H9 (cell line): Measurements from ENCODE around the gene TMEM59L. TPM values are rescaled to one million over a fixed set of nuclear protein-coding genes. Genes with fewer than 3 reads are reported as not detected.
A peak's percentile ranks its signal among the peaks of the same experiment; 100 is the strongest.

Source experiments
- DNase-seq: peaks from one replicate; pipeline ENCODE4 v3.0.0-alpha.2; 2017
- H2AFZ ChIP-seq: one replicate; pipeline ENCODE4 v1.6.1; 2013; ENCODE audit warnings: mild to moderate bottlenecking, low read length, control low read depth, moderate library complexity
- H2AK5ac ChIP-seq: 2 replicates; pipeline ENCODE4 v1.6.1; 2013; ENCODE audit warnings: low read length, control low read depth, mixed read lengths; ENCODE audit not compliant: insufficient read length
- H2BK120ac ChIP-seq: one replicate; pipeline ENCODE4 v1.6.1; 2013; ENCODE audit warnings: low read depth, mild to moderate bottlenecking, low read length, control low read depth, inconsistent platforms; ENCODE audit not compliant: poor library complexity, severe bottlenecking
- H2BK12ac ChIP-seq: 2 replicates; pipeline ENCODE4 v1.6.1; 2013; ENCODE audit warnings: low read length, control low read depth, mixed read lengths, low read depth; ENCODE audit not compliant: insufficient read length
- H2BK15ac ChIP-seq: 2 replicates; pipeline ENCODE4 v1.6.1; 2013; ENCODE audit warnings: low read depth, low read length, control low read depth
- H2BK20ac ChIP-seq: one replicate; pipeline ENCODE4 v1.6.1; 2013; ENCODE audit warnings: low read depth, mild to moderate bottlenecking, low read length, control low read depth, inconsistent platforms; ENCODE audit not compliant: poor library complexity, severe bottlenecking
- H2BK5ac ChIP-seq: 2 replicates; pipeline ENCODE4 v1.6.1; 2013; ENCODE audit warnings: low read length, control low read depth, mixed read lengths; ENCODE audit not compliant: insufficient read length
- H3K14ac ChIP-seq: 2 replicates; pipeline ENCODE4 v1.6.1; 2013; ENCODE audit warnings: low read length, control low read depth; ENCODE audit not compliant: insufficient read depth
- H3K18ac ChIP-seq: 2 replicates; pipeline ENCODE4 v1.6.1; 2013; ENCODE audit warnings: low read depth, mild to moderate bottlenecking, mixed read lengths, low read length, control low read depth; ENCODE audit not compliant: insufficient read length
- H3K23ac ChIP-seq: 2 replicates; pipeline ENCODE4 v1.6.1; 2013; ENCODE audit warnings: low read length, control low read depth, mixed read lengths, low read depth; ENCODE audit not compliant: insufficient read length
- H3K23me2 ChIP-seq: 2 replicates; pipeline ENCODE4 v1.6.1; 2013; ENCODE audit warnings: low read depth, mild to moderate bottlenecking, mixed read lengths, low read length, control low read depth; ENCODE audit not compliant: insufficient read length, poor library complexity, severe bottlenecking
- H3K27ac ChIP-seq: 2 replicates; pipeline ENCODE4 v1.5.1; 2013; ENCODE audit warnings: low read length, control low read depth, mixed read lengths, low read depth; ENCODE audit not compliant: insufficient read length
- H3K27me3 ChIP-seq: 2 replicates; pipeline ENCODE4 v1.6.1; 2013; ENCODE audit warnings: low read length, control low read depth, inconsistent platforms; ENCODE audit not compliant: insufficient read depth
- H3K4ac ChIP-seq: 2 replicates; pipeline ENCODE4 v1.6.1; 2013; ENCODE audit warnings: low read depth, mild to moderate bottlenecking, control low read depth, inconsistent platforms, low read length, moderate library complexity
- H3K4me1 ChIP-seq: 2 replicates; pipeline ENCODE4 v1.6.1; 2013; ENCODE audit warnings: low read length, control low read depth, inconsistent platforms; ENCODE audit not compliant: insufficient read depth
- H3K4me2 ChIP-seq: 2 replicates; pipeline ENCODE4 v1.6.1; 2013; ENCODE audit warnings: low read length, control low read depth, mixed read lengths; ENCODE audit not compliant: insufficient read length, insufficient read depth
- H3K56ac ChIP-seq: 2 replicates; pipeline ENCODE4 v1.6.1; 2013; ENCODE audit warnings: low read depth, mild to moderate bottlenecking, mixed read lengths, low read length, control low read depth; ENCODE audit not compliant: insufficient read length
- H3K79me1 ChIP-seq: 2 replicates; pipeline ENCODE4 v1.6.1; 2013; ENCODE audit warnings: low read depth, mild to moderate bottlenecking, moderate library complexity, low read length, control low read depth, inconsistent platforms; ENCODE audit not compliant: insufficient read depth, poor library complexity, severe bottlenecking
- H3K79me2 ChIP-seq: 2 replicates; pipeline ENCODE4 v1.6.1; 2013; ENCODE audit warnings: low read length, control low read depth, inconsistent platforms; ENCODE audit not compliant: insufficient read depth
- H3K9ac ChIP-seq: 2 replicates; pipeline ENCODE4 v1.6.1; 2013; ENCODE audit warnings: low read length, control low read depth, mixed read lengths; ENCODE audit not compliant: insufficient read length; ENCODE audit errors: extremely low read depth
- H3K9me3 ChIP-seq: one replicate; pipeline ENCODE4 v1.6.1; 2013; ENCODE audit warnings: low read depth, low read length, inconsistent platforms; ENCODE audit not compliant: control insufficient read depth
- H3T11ph ChIP-seq: one replicate; pipeline ENCODE4 v1.6.1; 2013; ENCODE audit warnings: mild to moderate bottlenecking, low read length, control low read depth, inconsistent platforms
- H4K20me1 ChIP-seq: one replicate; pipeline ENCODE4 v1.6.1; 2013; ENCODE audit not compliant: control insufficient read depth, insufficient read length, insufficient read depth
- H4K5ac ChIP-seq: 2 replicates; pipeline ENCODE4 v1.6.1; 2013; ENCODE audit warnings: low read depth, mild to moderate bottlenecking, mixed read lengths, low read length, control low read depth; ENCODE audit not compliant: insufficient read length
- H4K8ac ChIP-seq: replicated peaks from 2 replicates; pipeline ENCODE4 v1.6.1; 2013; ENCODE audit warnings: low read length, control low read depth, mixed read lengths, low read depth; ENCODE audit not compliant: insufficient read length
- H4K91ac ChIP-seq: 2 replicates; pipeline ENCODE4 v1.6.1; 2013; ENCODE audit warnings: low read depth, mild to moderate bottlenecking, moderate library complexity, mixed read lengths, low read length, control low read depth; ENCODE audit not compliant: insufficient read length
- H3K27ac Mint-ChIP-seq, 3 experiments: 2 replicates in 2 of 3; 3 replicates in 1 of 3; pipeline ENCODE4 v1.8.0; 2020 to 2021; ENCODE audit warnings: mixed read lengths in 3 of 3, mild to moderate bottlenecking in 1 of 3, moderate library complexity in 1 of 3
- H3K27me3 Mint-ChIP-seq: 2 replicates; pipeline ENCODE4 v1.8.0; 2021; ENCODE audit warnings: low read depth, mild to moderate bottlenecking, moderate library complexity, mixed read lengths
- H3K36me3 Mint-ChIP-seq, 3 experiments: 2 replicates in 2 of 3; 3 replicates in 1 of 3; pipeline ENCODE4 v1.8.0; 2020 to 2021; ENCODE audit warnings: low read depth in 3 of 3, mixed read lengths in 3 of 3; ENCODE audit not compliant: insufficient read depth in 1 of 3
- H3K4me1 Mint-ChIP-seq, 2 experiments: 2 replicates each; pipeline ENCODE4 v1.8.0; 2020; ENCODE audit warnings: mixed read lengths in 2 of 2
- H3K4me3 Mint-ChIP-seq, 2 experiments: 2 replicates in 1 of 2; 3 replicates in 1 of 2; pipeline ENCODE4 v1.8.0; 2020 to 2021; ENCODE audit warnings: mild to moderate bottlenecking in 2 of 2, mixed read lengths in 2 of 2, moderate library complexity in 1 of 2
- H3K9me3 Mint-ChIP-seq, 2 experiments: 2 replicates in 1 of 2; 3 replicates in 1 of 2; pipeline ENCODE4 v1.8.0; 2020; ENCODE audit warnings: mild to moderate bottlenecking in 2 of 2, mixed read lengths in 2 of 2, moderate library complexity in 1 of 2
- CTCF ChIP-seq: fragments of 200-600 bp; sonication (generic); conservative IDR thresholded peaks from 3 replicates; pipeline ENCODE4 v1.8.0; 2021; ENCODE audit warnings: antibody characterized with exemption, mild to moderate bottlenecking
- WGBS: extraction: QIAGEN DNeasy Blood & Tissue Kit; methylation state at CpG from one replicate; pipeline ENCODE4 v1.1.7; 2013; ENCODE audit warnings: missing lambda C conversion rate, low lambda C conversion rate, mixed read lengths; ENCODE audit not compliant: insufficient read length; ENCODE audit errors: extremely low coverage; 5-methylcytosine and 5-hydroxymethylcytosine counted together
- total RNA-seq: library from RNA; stranded (reverse); gene quantifications from 2 replicates; pipeline ENCODE4 v1.2.1, GENCODE V29; 2021

The TMEM59L gene
- total RNA-seq, 1 experiment from 2014 or later: 12.0 TPM

- Histone ChIP-seq H3K9ac (no peak overlapping the region), H4K91ac (no peak overlapping the region), H2BK12ac (no peak overlapping the region), H3K79me1 (no peaks in the 10 kb centered on the region), H2BK5ac (no peak overlapping the region), H3K4ac (no peak overlapping the region), H2AK5ac (no peak overlapping the region), H3K56ac (no peak overlapping the region), H3K18ac (no peak overlapping the region), H4K20me1 (no peaks in the 10 kb centered on the region), H3K23ac (no peak overlapping the region), H3K27me3 (no peaks in the 10 kb centered on the region), H2BK20ac (no peak overlapping the region), H3K9me3 (no peaks in the 10 kb centered on the region), H3K14ac (no peak overlapping the region), H3K23me2 (no peaks in the 10 kb centered on the region), H4K5ac (no peak overlapping the region), H3T11ph (no peak overlapping the region), H3K79me2 (no peaks in the 10 kb centered on the region), H3K4me1 (no peaks in the 10 kb centered on the region), H2BK120ac (no peak overlapping the region), H3K27ac (no peak overlapping the region), H2AFZ (no peak overlapping the region), H3K4me2 (no peak overlapping the region), H4K8ac (no peak overlapping the region), H2BK15ac (no peak overlapping the region)
- H3K4me1 Mint-ChIP-seq: peaks cover 36 to 51% of the 10 kb centered on the region in 2 experiments
- no peak overlapping the region for H3K4me3 Mint-ChIP-seq
- peak overlapping the region in 2 of 3 experiments; percentile 41 to 73; a peak in 2 of 7 replicates for H3K27ac Mint-ChIP-seq
- no peak for DNase-seq
- no peak for TF ChIP-seq CTCF
- no peaks in the 10 kb centered on the region; the same call in 1 of the 2 replicates for H3K27me3 Mint-ChIP-seq
- no CpG with 5 or more reads among the region's 34 CpGs for WGBS
- peaks cover 0 to 2% (median 2%) of the 10 kb centered on the region in 3 experiments; a peak in 1 of 7 replicates for H3K36me3 Mint-ChIP-seq
- no peaks in the 10 kb centered on the region for H3K9me3 Mint-ChIP-seq
Measured at GRCh38 chr19:18646535-18647370, 34.1 kb downstream of the TMEM59L start.
